ENCODE measurements around the gene GCKR.

Gene GCKR

DNA sequence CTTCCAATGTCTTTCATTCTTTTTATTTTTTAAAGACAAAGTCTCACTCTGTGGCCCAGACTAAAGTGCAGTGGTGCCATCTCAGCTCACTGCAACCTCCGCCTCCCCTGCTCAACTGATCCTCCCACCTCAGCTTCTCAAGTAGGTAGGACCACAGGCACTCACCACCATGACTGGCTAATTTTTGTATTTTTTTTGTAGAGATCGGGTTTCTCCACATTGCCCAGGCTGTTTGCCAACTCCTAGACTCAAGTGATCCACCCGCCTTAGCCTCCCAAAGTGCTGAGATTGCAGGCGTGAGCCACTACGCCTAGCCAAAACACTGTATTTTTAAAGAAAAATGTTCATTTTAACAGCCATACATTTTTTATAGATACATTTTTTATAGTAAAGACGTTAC lies 12.7 kb downstream of the GCKR start:
- ChIA-PET CTCF (no interaction called here), POLR2A (no interaction called here)
- no peak overlapping the region for H3K27ac ChIP-seq (ENCODE audit: extremely low read depth, low read depth, low read length)
- no peaks in the 10 kb centered on the region for H3K36me3 ChIP-seq (ENCODE audit: control insufficient read depth in 2 of 2, insufficient read depth in 1 of 2, low read length in 2 of 2)
- no peaks in the 10 kb centered on the region for H3K9me3 ChIP-seq (ENCODE audit: control insufficient read depth, insufficient read depth, low read depth, low read length)
- no peak overlapping the region for H3K4me3 ChIP-seq (ENCODE audit: low read depth, low read length)
- TF ChIP-seq, protein P1, sequence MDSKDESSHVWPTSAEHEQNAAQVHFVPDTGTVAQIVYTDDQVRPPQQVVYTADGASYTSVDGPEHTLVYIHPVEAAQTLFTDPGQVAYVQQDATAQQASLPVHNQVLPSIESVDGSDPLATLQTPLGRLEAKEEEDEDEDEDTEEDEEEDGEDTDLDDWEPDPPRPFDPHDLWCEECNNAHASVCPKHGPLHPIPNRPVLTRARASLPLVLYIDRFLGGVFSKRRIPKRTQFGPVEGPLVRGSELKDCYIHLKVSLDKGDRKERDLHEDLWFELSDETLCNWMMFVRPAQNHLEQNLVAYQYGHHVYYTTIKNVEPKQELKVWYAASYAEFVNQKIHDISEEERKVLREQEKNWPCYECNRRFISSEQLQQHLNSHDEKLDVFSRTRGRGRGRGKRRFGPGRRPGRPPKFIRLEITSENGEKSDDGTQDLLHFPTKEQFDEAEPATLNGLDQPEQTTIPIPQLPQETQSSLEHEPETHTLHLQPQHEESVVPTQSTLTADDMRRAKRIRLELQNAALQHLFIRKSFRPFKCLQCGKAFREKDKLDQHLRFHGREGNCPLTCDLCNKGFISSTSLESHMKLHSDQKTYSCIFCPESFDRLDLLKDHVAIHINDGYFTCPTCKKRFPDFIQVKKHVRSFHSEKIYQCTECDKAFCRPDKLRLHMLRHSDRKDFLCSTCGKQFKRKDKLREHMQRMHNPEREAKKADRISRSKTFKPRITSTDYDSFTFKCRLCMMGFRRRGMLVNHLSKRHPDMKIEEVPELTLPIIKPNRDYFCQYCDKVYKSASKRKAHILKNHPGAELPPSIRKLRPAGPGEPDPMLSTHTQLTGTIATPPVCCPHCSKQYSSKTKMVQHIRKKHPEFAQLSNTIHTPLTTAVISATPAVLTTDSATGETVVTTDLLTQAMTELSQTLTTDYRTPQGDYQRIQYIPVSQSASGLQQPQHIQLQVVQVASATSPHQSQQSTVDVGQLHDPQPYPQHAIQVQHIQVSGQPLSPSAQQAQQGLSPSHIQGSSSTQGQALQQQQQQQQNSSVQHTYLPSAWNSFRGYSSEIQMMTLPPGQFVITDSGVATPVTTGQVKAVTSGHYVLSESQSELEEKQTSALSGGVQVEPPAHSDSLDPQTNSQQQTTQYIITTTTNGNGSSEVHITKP (tag by site-specific recombination; IDR thresholded peaks at IDR 0.05): peak; percentile 54
- TF ChIP-seq EGR2 (tag by site-specific recombination; IDR thresholded peaks at IDR 0.05; ENCODE audit: low read depth) (peak; percentile 69; the same call in 1 of the 2 replicates), ZNF510 (tag by site-specific recombination; IDR thresholded peaks at IDR 0.05; ENCODE audit: insufficient replicate concordance) (no peak), ZFHX2 (tag by site-specific recombination; conservative IDR thresholded peaks at IDR 0.05) (peak; percentile 49), ZBTB17 (tag by site-specific recombination; IDR thresholded peaks at IDR 0.05) (peak; percentile 52), SP2 (tag by site-specific recombination; IDR thresholded peaks at IDR 0.05) (0 out of 2 replicates have a peak, but pooled peaks have one; percentile 19), ZNF777 (tag by site-specific recombination; IDR thresholded peaks at IDR 0.05; ENCODE audit: borderline replicate concordance) (no peak), ZNF335 (tag by site-specific recombination; conservative IDR thresholded peaks at IDR 0.05) (no peak), ZNF529 (tag by site-specific recombination; IDR thresholded peaks at IDR 0.05; ENCODE audit: insufficient replicate concordance) (no peak), ZNF2 (tag by site-specific recombination; IDR thresholded peaks at IDR 0.05) (no peak)
- TF ChIP-seq, protein P2, sequence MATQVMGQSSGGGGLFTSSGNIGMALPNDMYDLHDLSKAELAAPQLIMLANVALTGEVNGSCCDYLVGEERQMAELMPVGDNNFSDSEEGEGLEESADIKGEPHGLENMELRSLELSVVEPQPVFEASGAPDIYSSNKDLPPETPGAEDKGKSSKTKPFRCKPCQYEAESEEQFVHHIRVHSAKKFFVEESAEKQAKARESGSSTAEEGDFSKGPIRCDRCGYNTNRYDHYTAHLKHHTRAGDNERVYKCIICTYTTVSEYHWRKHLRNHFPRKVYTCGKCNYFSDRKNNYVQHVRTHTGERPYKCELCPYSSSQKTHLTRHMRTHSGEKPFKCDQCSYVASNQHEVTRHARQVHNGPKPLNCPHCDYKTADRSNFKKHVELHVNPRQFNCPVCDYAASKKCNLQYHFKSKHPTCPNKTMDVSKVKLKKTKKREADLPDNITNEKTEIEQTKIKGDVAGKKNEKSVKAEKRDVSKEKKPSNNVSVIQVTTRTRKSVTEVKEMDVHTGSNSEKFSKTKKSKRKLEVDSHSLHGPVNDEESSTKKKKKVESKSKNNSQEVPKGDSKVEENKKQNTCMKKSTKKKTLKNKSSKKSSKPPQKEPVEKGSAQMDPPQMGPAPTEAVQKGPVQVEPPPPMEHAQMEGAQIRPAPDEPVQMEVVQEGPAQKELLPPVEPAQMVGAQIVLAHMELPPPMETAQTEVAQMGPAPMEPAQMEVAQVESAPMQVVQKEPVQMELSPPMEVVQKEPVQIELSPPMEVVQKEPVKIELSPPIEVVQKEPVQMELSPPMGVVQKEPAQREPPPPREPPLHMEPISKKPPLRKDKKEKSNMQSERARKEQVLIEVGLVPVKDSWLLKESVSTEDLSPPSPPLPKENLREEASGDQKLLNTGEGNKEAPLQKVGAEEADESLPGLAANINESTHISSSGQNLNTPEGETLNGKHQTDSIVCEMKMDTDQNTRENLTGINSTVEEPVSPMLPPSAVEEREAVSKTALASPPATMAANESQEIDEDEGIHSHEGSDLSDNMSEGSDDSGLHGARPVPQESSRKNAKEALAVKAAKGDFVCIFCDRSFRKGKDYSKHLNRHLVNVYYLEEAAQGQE (tag by site-specific recombination; IDR thresholded peaks at IDR 0.05): no peak
- 0 out of 2 replicates have a peak, but pooled peaks cover 2% of the 10 kb centered on the region for H3K4me1 ChIP-seq (ENCODE audit: control insufficient read depth, insufficient read depth, low read length)

DNA sequence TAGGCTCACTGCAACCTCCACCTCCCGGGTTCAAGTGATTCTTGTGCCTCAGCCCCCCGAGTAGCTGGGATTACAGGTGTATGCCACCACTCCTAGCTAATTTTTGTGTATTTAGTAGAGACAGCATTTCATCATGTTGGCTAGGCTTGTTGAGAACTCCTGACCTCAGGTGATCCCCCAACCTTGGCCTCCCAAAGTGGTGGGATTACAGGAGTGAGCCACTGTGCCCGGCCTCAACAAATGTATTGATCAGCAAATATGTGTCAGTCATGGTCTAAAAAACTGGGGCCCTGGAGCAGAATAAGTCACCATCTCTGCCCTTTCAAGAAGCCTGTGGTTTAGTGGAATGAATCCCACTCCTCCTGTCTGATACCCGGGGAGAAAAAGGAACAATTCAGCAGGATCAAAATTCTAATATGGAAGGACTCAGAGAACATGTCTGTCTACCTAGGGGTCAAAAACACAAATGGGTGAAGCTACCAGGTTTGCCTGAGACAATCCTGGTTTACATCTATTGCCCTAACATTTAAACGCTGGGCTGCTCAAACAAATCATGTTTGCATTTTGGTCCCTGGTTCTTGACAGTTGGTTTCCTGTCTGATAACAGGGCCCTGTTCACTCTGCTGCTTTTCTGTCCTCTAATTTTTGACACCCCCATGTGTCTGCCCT lies 21.6 kb downstream of the GCKR start:
- no peaks in the 10 kb centered on the region for H3K4me1 ChIP-seq (ENCODE audit: control insufficient read depth, insufficient read depth, low read length)
- H3K27ac ChIP-seq (ENCODE audit: extremely low read depth, low read depth, low read length): no peak overlapping the region
- no peak for TF ChIP-seq ZNF211 (tag by site-specific recombination; IDR thresholded peaks at IDR 0.05; ENCODE audit: low read depth)
- no peak for TF ChIP-seq ZFP37 (tag by site-specific recombination; IDR thresholded peaks at IDR 0.05)
- TF ChIP-seq ZNF155 (tag by site-specific recombination; IDR thresholded peaks at IDR 0.05): no peak
- no peak for TF ChIP-seq ZIC2 (tag by site-specific recombination; IDR thresholded peaks at IDR 0.05)
- TF ChIP-seq HOXD13 (CRISPR knock-in tag; IDR thresholded peaks at IDR 0.05; ENCODE audit: borderline replicate concordance): no peak
- no peak for TF ChIP-seq ZNF837 (tag by site-specific recombination; IDR thresholded peaks at IDR 0.05)
- TF ChIP-seq ZNF140 (tag by site-specific recombination; IDR thresholded peaks at IDR 0.05): no peak
- no peak for TF ChIP-seq SCRT1 (tag by site-specific recombination; IDR thresholded peaks at IDR 0.05; ENCODE audit: borderline replicate concordance)
- TF ChIP-seq ZNF114 (tag by site-specific recombination; IDR thresholded peaks at IDR 0.05): no peak
- no peaks in the 10 kb centered on the region for H3K36me3 ChIP-seq (ENCODE audit: control insufficient read depth in 2 of 2, insufficient read depth in 1 of 2, low read length in 2 of 2)
- H3K4me3 ChIP-seq (ENCODE audit: low read depth, low read length): no peak overlapping the region
- ChIA-PET CTCF (interaction anchor here (0.7 kb wide), 1 partner anchor 385 kb away, joined by 4 read pairs; no protein-coding TSS in a partner anchor), POLR2A (interaction anchor here (1.2 kb wide), 1 partner anchor 10 kb away, joined by 3 read pairs; no protein-coding TSS in a partner anchor)
- H3K9me3 ChIP-seq (ENCODE audit: control insufficient read depth, insufficient read depth, low read depth, low read length): no peaks in the 10 kb centered on the region

All from HEK293 (cell line).